Medulla oblongata (tissue), 1 donor: ENCODE results near the gene MALAT1.
A peak's percentile ranks its signal among the peaks of the same experiment; 100 is the strongest.

Experiments
- DNase-seq: peaks from one replicate; pipeline ENCODE4 v3.0.0-alpha.2; 2015; ENCODE audit errors: extremely low spot score

MALAT1 gene

DNA sequence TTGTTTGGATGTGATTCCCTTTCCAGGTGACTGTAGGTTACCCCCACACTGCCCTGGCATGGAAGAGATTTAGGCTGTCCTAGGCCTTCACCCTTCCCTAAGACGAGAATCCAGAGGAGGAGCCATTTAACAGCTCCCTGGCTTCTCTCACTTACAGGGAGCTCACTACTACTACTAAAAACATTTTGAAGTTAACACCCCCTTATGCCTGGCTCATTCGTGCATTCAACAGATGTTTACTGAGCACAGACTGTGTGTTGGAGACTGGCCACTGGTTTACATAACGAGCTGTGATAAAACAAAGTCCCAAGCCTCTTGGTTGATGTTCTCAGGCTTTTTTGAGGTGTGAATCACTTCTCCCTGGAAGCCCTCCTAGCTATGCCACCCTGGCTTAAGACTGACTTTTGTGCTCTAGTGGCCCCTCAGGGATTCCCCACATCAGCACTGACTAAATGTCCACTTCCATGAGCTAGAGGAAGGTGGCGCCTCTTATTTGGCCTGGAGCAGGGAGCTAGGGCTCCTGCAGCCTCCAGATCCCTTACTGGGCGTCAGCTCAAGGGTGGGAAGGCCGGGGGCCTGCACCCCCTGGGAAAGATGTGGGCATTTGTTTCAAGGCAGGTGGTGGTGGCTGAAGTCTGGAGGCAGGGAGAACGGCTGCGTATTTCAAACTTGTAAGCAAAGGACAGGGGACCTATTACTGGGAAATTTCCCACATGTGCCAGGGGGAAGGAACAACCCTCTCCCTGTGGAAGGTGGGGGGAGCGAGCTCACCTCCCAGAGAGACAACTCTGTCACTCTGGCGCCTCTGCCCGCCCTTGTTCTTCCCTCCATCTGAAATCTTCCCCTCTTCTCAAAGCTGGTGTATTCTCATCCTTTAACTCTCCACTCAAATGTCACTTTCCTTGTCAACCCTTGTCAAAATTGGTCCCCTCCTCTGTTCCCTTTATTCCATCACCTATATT lies 19.4 kb upstream of the MALAT1 start:
- peak; percentile 77 for DNase-seq

DNA sequence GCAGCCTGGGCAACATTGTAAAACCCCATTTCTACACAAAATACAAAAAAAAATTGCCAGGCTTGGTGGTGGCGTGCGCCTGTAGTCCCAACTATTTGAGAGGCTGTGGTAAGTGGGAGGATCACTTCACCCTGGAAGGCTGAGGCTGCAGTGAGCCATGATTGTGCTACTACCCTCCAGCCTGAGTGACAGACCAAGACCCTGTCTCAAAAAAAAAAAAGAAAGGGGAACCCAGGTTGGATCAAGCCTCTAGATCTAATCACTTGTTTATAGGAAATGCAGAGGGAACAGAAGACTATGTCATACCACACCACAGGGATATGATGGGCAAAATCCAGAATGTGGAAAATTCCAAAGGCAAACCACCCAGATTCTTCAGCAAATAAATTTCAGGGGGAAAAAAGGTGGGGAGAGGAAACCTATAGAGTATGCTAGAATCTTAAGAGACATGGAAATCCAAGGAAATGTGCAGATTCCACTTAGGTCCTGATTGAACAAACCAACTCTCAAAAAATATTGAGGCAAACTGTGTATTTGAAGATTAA lies 16.5 kb upstream of the MALAT1 start:
- no peak for DNase-seq

DNA sequence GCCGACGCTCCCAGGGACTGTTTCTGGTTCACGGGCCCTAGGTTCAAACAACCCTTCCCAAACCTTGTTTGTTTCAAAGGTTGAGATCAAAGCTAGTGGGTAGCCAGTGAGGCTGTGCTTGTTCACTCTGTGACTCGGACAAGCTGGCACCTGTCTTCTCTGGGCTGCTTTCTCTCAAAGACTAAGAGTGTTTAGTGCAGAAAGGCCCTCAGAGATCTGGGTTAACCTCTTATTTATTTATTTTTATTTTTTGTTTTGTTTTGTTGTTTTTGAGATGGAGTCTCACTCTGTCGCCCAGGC lies 13.0 kb upstream of the MALAT1 start:
- DNase-seq = peak; percentile 48

DNA sequence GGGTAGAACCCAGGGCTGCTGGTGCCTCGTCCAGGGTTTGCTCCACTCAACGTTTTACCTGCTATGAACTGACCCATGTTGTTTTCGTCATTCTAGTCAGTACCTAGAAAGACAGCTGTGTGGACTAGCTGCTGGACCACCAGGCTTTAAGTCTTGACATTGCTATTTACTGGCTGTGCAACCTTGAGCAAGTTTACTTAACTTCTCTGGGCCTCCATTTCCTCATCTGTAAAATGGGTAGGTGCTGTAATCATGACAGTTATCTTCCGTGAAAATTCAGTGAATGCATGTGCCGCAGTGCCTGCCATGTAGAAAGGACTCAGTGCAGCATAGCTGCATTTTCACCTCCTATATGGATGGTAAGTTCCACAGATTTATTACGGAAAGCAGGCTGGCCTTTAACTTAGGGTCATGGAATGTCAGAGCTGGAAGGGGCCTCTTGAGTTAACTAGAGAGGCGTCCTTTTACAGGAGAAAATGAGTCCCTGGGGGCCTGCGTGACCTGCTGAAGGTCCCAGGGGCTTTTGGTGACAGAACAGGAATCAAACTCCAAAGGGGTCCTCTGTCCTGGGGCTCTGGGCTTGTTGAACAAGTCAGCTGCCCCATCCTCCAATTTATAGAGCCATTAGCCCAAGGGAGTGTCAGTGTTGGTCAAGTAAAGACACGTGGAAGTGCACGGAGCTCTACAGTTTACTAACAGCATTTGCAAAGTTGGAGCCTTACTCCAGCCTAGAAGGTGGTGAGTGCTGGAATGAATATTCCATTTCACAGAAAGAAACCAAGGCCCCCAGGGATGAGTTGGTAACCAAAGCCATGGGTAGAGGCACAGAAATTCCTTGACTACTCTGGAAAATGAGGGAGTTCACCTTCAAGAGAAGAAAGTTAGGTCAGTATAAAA lies 12.0 kb upstream of the MALAT1 start:
- DNase-seq = no peak

DNA sequence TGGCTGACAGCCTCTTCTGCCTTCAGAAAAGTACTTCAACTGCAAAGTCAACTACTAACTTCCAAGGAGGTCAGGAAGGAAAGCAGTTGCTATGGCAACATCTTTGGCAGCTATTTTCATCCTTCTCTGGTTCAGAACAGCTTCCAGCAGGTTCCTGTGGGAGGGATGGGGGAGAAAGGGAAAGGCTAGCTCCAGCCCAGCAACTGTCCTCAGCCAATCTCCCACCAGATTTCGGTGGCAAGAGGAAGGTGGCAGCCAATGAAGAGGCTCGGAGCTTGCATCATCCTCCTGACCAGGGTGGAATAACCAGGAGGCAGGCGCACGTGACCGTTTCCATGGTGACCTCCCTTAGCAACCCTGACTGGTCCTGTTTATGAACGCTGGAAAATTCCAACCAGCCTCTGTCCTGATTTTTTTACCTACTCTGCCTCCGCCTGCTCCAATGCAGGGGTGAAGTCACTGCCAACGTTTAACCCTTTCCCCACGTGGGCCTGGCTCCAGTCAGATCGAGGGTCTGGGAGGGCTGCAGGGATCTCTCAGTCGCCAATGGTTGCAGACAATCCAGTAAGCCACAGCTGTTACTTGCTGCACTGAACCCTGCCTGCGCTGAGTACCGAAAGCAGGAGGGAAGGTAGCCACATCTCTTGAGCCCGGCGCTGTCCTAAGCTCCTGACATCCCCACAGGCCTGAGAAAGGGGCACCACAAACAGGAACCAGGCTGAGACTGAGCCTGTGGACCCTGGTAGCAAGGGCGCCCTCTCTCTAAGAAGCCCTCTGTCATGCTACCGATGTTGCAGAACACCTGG lies 11.2 kb upstream of the MALAT1 start:
- DNase-seq = peak; percentile 100

DNA sequence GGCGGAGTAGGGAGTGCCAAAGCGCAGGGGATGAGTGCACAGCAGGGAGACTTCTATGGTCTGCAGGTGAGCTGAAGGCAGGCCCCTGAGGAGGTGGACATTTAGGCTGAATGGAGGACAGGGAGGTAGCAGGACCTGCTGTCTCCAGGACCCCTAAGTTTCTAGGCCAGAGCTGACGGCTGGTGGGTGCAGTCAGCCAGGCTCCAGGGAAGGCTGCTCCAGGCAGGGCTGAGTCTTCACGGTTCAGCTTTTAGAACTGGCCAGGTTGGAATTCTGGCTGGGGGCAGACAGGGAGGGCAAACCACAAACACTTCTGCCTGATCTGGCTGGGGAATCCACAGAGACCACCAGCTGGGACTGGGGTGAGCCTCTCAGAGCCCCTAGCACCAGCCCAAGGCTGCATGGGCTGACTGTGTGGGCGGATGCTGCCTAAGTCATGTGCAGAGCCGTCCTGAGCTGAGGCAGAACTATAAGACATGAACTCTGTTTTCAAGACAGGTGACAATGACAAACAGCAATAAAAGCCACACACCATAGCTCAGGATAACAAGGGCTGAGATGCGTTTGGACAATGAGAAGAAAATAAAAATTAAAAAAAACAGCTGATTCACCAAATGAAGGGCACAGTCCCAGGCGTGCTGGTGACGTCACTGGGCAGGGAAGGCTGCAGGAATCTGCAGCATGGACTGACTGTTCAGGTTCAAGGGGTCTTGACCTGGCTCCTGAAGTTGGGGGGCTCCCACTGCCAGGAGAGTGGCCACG lies 10.4 kb upstream of the MALAT1 start:
- DNase-seq = peak; percentile 45

DNA sequence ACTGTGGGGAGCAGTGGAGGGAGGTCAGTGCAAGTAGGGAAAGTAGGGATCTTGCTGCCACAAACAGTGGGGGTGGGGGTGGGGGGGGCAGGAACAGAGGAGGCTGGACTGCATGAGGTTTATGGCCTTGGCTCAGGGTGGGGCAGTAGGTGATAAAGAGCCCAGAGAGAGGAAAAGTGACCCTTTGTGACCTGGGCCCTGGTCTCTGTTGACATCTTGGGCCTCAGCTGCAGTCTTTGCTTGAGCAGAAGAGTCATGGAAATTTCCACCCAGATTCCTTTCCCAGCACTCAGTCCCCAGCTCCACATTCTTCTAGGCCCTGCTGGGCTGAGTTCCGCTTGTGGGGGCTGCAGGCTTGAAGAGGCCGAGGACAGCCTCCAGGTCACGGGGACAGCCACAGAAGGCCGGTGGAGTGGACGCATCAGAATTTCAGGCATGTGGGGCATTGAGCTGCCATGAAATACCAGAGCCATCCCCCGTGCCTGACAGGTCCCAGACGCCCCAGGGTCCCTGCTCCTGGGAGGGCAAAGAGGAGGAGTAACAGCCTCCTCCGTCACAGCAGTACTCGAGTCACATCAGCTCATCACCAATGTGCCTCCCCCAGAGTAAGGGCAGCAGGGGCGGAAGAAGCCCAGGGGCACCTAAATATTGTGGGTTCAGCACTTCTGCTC lies 9.7 kb upstream of the MALAT1 start:
- DNase-seq = peak; percentile 55

DNA sequence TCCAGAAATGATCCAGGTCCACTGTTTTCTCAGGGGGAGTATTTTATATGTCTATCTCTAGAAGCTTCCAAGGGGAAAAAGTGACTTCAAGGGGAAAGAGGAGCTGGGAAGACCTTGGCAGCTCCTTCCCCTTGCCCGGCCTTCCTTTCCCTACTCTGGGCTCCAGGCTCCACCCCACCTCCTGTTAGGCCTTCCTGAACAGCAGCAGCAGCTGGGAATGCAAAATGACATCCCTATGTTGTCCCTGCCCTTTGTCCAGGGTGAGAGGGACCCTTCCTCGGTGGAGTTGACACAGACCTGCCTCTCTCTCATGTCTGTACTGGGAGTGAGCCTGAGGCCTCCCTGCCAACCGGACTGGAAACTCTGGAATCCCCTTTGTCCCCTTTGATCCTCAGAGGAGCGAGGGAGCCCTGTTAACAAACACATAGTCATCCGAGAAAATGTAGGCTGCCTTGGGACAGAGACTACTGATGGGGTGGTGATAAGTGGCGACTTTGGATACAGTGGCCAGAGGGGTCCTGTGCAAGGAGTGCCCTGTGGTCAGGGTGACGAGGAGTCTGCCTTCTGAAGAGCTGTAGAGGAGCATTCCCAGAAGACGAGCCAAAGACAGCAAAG lies 9.0 kb upstream of the MALAT1 start:
- DNase-seq = peak; percentile 27

DNA sequence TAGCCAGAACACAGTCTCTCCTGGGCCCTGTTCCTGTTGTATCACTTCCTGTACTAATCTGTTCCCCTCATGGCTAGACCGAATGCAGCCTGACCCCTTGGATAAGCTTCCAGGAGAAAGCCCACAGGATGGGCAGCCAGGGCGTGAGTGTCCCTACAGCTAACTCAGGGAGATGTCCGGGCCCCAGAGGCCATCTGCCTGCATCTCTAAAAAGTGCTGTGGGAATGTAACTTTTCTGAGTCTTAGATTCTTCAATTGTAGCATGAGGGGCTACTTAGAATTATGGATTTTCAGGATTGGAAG lies 7.7 kb upstream of the MALAT1 start:
- DNase-seq = no peak

DNA sequence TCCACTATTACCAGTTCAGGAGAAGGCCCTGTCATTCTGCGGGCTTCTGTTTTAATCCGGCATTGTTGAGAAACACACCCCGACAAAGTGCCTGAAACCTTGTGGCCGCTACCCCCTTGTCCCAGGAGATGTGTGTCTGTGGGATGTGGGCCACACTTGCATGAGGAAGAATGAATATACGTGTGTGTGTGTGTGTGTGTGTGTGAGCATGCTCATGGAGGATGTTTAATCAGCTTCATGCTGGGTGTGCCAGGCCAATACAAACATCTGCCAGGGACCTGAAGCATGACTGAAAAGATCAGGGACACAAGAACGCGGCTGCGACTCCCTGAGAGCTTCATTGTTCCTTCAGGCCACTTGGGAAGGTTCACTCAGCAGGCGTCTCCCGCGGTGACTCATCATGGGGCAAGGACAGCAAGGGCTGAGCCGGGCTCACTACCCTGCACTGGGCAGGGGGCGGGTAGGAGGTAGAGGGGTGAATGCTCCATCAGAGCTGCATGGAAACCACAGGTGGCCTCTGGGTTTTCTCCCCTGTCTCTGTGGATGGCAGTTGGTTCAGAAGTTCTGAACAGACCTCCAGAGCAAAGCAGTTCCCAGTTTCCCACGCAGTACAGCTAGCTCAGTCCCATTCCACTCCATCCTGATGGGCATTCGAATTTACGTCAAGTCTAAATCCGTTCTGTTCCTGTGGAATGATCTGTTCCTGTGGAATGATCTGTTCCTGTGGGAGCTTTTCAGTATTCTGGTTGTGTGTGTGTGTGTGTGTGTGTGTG lies 7.0 kb upstream of the MALAT1 start:
- DNase-seq = peak; percentile 79

DNA sequence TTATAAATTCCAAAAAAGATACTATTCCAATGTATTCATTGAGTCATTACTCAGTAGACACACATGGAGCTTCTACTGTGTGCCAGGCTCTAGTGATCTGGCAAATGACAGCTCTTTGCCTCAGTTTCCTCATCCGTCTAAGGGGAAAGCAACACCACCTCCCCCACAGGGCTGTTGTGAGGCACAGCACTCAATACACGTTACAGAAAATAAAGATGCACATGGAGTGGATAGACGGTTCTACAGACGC lies 6.5 kb upstream of the MALAT1 start:
- no peak for DNase-seq

DNA sequence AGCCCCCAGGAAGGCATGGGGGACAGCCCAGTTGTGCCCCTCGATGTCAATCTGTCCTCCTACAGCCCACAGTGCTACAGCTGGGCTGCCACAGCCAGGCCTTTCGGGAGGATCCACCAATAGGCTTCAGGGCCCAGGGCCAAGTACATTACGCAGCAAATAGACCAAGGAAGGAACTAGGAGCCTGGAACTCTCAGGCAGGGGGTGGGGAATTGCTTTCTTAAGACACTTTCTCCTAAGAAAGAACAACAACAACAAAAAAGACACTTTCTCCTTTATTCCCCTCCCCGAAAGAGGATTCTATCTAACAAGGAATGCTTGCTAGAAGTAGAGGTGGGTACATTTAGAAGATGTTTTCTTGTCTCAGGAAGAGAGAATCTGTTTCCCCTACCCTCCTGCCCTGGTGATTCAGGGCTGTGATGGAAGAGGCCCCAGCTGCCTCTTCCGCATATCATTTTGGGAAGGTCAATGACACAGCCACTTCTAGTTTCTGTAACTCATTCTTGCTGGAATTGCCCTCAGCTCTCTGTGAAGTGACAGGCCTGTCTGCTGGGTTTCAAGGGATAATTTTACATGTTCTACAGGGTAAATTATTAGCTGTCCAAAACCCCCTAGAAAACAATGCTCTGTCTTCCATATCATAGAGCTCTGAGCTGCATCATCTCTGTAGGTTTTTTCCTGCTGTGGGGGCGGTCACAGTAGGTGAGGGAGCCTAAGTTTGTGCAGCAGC lies 6.0 kb upstream of the MALAT1 start:
- peak; percentile 92 for DNase-seq

DNA sequence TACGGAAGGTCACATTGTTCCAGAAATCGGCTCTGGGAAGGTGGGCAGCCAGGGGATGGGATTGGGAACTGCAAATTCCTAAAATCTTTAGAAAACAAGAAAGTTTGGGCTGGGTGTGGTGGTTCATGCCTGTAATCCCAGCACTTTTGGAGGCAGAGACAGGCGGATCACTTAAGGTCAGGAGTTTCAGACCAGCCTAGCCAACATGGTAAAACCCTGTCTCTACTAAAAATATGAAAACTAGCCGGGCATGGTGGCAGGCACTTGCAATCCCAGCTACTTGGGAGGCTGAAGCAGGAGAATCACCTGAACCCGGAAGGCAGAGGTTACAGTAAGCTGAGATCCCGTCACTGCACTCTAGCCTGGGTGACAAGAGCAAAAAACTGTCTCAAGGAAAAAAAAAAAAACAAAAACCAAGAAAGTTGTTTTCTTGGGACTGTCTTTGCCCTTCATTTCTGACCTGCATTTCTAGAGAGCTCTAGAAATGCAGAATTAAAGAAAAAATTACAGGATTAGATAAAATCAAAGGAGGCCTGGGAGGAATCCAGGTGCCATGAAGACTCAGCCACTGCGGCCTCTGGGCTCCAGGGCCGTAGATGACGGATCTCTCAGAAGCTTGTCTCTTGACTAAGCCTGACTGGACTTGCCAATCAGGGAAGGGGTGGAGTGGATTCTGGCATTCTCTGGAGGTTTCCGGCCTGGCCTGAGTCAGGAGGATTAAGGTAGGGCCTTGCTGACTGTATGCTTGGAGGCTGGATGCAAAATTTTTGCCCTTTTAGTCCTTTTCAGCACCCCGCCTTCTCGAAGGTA lies 5.3 kb upstream of the MALAT1 start:
- DNase-seq = peak; percentile 56

DNA sequence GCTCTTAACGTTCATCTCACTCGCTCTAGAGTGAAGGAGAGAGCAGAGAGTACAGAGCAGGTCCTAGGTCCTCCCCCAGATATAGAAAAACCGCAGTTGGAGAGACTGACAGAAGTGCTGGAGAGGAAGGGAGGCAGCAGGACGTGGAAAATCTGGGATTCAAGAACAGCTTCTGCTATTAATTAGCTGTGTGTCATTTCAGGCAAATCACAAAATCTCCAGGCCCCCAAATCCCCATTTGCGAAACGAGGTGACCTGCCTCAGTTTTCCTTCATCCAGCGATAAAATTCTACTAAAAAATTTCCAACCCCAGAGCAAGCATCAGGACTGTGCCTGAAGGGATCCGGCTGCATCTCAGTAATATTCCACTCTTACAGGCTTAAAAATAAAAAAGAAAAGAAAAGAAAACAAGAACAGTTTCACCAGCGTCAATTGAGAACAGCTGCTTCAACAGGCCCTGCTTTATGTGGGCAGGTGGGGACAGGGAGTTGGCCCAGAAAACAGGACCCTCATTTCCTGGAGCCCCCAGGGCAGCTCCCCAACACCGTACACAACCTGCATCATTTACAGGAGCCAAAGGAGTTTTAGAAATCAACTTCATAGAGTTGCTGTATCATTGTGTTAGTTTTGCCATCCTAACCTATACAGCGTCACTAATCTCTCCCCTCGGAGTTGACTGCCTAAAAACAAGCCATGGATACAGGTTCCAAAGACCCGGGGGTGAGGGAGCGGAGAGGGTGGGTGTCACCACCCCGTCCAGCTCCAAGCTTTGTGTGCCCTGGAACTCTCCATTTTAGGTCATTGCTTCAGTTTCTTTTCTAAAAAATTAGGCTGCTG lies 2.3 kb upstream of the MALAT1 start:
- peak; percentile 38 for DNase-seq

DNA sequence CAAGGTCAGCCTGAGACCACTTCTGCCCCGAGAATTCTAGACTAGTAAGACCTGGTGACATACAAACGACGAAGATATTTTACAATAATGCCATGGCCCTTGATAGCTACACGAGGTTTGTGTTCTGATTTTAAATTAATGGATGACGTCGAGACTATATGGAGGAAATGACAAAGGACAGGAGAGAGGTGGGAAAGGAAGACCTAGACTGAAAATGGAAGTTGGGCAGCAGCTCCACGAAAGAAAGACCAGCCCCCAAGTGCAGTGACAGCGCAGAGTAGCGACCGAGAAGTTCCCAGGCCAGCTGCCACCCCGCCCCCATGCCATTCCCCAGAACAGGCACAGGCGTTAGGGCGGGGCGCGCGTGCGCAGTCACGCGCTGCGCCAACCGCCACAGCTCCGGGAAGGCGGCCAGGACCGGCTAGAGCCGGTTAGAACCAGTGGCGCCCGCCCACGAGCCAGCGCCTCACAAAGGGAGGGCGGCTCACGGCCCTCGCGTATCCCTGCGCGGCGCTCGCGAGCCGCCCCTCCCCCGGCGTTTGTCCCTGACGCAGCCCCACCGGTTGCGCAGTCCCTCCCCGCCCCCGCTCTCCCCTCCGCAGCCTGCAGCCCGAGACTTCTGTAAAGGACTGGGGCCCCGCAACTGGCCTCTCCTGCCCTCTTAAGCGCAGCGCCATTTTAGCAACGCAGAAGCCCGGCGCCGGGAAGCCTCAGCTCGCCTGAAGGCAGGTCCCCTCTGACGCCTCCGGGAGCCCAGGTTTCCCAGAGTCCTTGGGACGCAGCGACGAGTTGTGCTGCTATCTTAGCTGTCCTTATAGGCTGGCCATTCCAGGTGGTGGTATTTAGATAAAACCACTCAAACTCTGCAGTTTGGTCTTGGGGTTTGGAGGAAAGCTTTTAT lies 1.5 kb upstream of the MALAT1 start:
- DNase-seq = peak; percentile 97
